Measurements from ENCODE around the gene PGGHG. TPM values are rescaled to one million over a fixed set of nuclear protein-coding genes. Genes with fewer than 3 reads are reported as not detected.
"Not testable (repeated sequence)": the region's sequence is repeated elsewhere in the genome, so short reads cannot be mapped to it uniquely, and the experiment has no call there.

Gene PGGHG
- total RNA-seq, 1 donor from 2014 or later: 25.1 TPM

DNA sequence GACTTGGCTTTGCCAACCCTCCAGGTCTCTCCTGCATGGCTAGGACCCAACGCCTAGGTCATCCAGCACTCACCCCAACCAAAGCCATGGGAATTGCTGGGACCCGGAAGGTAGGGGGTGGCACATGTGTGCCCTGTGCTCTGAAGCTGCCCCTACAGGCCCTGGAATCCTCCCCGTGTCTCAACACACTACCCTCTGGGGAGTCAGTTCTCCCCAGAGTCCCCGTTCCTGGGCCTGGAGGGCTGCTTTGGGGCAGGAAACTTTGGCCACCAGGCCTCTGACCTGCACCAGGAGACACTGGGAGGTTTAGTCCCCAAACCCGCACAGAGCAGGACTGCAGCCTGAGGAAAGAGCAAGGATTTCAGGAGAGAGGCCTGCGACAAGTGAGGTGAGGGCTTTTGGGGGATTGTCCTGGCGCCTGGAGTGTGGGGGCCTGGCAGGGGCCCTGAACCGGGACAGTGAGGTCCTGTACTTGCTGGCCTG lies 24.4 kb downstream of the PGGHG start:
- peaks cover 2% of the 10 kb centered on the region for H3K36me3 Mint-ChIP-seq (ENCODE audit: low read depth)
- TF ChIP-seq, protein P1, sequence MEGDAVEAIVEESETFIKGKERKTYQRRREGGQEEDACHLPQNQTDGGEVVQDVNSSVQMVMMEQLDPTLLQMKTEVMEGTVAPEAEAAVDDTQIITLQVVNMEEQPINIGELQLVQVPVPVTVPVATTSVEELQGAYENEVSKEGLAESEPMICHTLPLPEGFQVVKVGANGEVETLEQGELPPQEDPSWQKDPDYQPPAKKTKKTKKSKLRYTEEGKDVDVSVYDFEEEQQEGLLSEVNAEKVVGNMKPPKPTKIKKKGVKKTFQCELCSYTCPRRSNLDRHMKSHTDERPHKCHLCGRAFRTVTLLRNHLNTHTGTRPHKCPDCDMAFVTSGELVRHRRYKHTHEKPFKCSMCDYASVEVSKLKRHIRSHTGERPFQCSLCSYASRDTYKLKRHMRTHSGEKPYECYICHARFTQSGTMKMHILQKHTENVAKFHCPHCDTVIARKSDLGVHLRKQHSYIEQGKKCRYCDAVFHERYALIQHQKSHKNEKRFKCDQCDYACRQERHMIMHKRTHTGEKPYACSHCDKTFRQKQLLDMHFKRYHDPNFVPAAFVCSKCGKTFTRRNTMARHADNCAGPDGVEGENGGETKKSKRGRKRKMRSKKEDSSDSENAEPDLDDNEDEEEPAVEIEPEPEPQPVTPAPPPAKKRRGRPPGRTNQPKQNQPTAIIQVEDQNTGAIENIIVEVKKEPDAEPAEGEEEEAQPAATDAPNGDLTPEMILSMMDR (conservative IDR thresholded peaks at IDR 0.05): no peak
- DNase-seq (ENCODE audit: low read depth, low spot score): no peak
- H3K27me3 Mint-ChIP-seq (ENCODE audit: low read depth): peaks cover 67% of the 10 kb centered on the region
- H3K27ac Mint-ChIP-seq (ENCODE audit: unreplicated experiment): no peak overlapping the region
- peak overlapping the region; percentile 83 for H3K4me3 Mint-ChIP-seq
- no peaks in the 10 kb centered on the region for H3K9me3 Mint-ChIP-seq
- peaks cover 40% of the 10 kb centered on the region for H3K4me1 Mint-ChIP-seq

DNA sequence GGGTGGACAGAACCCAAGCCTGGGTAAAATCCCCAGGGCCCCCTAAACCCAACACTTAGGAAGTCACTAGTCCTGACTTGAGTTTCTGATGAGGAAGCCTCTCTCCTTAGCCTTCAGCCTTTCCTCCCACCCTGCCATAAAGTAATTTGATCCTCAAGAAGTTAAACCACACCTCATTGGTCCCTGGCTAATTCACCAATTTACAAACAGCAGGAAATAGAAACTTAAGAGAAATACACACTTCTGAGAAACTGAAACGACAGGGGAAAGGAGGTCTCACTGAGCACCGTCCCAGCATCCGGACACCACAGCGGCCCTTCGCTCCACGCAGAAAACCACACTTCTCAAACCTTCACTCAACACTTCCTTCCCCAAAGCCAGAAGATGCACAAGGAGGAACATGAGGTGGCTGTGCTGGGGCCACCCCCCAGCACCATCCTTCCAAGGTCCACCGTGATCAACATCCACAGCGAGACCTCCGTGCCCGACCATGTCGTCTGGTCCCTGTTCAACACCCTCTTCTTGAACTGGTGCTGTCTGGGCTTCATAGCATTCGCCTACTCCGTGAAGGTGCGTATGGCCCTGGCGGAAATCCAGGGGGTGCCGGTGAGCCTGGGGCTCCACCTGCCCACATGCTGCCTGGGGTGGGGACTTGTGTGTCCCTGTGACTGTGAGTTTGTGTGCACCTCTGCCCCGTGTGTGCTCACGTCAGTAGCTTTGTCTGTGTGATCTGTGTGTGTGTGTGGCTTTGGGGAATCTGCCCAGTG lies 25.0 kb downstream of the PGGHG start, which contains the start of gene IFITM1:
TSS of gene IFITM1 (plus strand) at position 254 of the 767 bp plus-strand sequence. CDS start at position 385, 131 bp downstream.
- peaks cover 2% of the 10 kb centered on the region for H3K36me3 Mint-ChIP-seq (ENCODE audit: low read depth)
- no peak within 1 kb of the TSS for H3K27ac Mint-ChIP-seq (ENCODE audit: unreplicated experiment)
- TF ChIP-seq, protein P1 (conservative IDR thresholded peaks at IDR 0.05): no peak
- H3K4me3 Mint-ChIP-seq: peak within 1 kb of the TSS; percentile 83
- peaks cover 37% of the 10 kb centered on the region for H3K4me1 Mint-ChIP-seq
- no peaks in the 10 kb centered on the region for H3K9me3 Mint-ChIP-seq
- H3K27me3 Mint-ChIP-seq (ENCODE audit: low read depth): peaks cover 67% of the 10 kb centered on the region
- no peak for DNase-seq (ENCODE audit: low read depth, low spot score)

DNA sequence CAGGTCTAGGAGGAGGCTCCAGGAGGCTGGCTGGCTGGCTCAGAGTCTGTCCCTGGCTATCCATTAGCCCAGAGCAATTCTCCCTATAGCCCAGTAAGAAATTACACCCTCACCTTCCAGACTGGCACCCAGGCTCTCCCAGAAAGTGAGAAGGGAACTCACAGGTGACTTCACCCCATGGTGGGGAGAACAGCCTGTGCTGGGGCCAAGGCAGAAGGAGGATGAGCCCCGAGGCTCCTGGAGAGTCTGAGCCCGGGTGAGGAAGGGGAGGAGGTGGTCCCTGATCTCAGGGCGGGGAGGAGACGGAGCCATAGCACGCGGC lies 25.6 kb downstream of the PGGHG start:
- not testable (repeated sequence) for H3K36me3 Mint-ChIP-seq (ENCODE audit: low read depth); H3K9me3 Mint-ChIP-seq; DNase-seq (ENCODE audit: low read depth, low spot score); H3K27ac Mint-ChIP-seq (ENCODE audit: unreplicated experiment)
- H3K27me3 Mint-ChIP-seq (ENCODE audit: low read depth): peaks cover 63% of the 10 kb centered on the region
- peak overlapping the region; percentile 83 for H3K4me3 Mint-ChIP-seq
- peaks cover 34% of the 10 kb centered on the region for H3K4me1 Mint-ChIP-seq

DNA sequence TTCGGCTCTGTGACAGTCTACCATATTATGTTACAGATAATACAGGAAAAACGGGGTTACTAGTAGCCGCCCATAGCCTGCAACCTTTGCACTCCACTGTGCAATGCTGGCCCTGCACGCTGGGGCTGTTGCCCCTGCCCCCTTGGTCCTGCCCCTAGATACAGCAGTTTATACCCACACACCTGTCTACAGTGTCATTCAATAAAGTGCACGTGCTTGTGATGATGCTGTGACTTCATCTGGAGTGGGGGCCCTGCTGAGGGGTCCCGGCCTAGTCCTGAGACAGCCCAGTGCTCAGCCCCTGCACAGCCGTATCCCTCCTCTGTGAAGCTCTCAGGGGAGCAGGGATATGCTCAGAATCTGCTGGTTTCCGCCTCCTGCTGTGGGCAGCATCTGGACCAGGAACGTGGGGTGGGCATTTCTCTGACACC lies 26.1 kb downstream of the PGGHG start:
- no peak for DNase-seq (ENCODE audit: low read depth, low spot score)
- H3K27ac Mint-ChIP-seq (ENCODE audit: unreplicated experiment): no peak overlapping the region
- H3K4me1 Mint-ChIP-seq: peaks cover 34% of the 10 kb centered on the region
- peak overlapping the region; percentile 83 for H3K4me3 Mint-ChIP-seq
- peaks cover 62% of the 10 kb centered on the region for H3K27me3 Mint-ChIP-seq (ENCODE audit: low read depth)
- H3K36me3 Mint-ChIP-seq (ENCODE audit: low read depth): peaks cover 2% of the 10 kb centered on the region
- no peaks in the 10 kb centered on the region for H3K9me3 Mint-ChIP-seq
- TF ChIP-seq, protein P1 (conservative IDR thresholded peaks at IDR 0.05): no peak

DNA sequence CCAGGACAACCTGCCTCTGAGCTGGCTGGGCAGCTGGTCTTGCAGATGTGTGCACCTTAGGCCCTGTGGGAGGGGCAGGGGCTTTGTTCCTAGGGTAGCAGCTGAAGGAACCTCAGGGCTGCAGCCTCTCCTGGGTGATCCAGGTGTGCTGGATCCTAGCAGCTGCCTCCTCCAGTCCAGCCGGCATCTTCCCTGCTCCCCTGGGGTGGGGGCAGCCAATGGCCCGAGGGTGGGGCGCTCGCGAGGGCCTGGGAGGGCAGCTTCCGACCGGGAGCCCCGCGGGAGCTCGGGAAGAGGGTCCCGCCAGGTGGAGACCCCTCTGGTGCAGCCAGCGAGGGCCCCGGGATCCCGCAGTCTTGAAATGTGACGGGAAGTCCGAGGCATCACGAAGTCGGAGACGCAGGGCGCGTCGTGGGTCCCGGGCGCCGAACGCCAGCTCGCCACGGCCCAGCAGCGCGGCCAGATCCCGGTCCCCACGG lies 26.6 kb downstream of the PGGHG start:
- Mint-ChIP-seq H3K9me3 (no peaks in the 10 kb centered on the region), H3K4me1 (peaks cover 39% of the 10 kb centered on the region), H3K4me3 (peak overlapping the region; percentile 83), H3K27me3 (ENCODE audit: low read depth) (peaks cover 63% of the 10 kb centered on the region), H3K36me3 (ENCODE audit: low read depth) (peaks cover 2% of the 10 kb centered on the region), H3K27ac (ENCODE audit: unreplicated experiment) (no peak overlapping the region)
- TF ChIP-seq, protein P1 (conservative IDR thresholded peaks at IDR 0.05): no peak
- DNase-seq (ENCODE audit: low read depth, low spot score): no peak
